NOMO-1 (cell line): ENCODE results near the gene ZNF474.

Experiments used
- DNase-seq, 2 experiments: peaks; one replicate each; lab custom pipeline; 2025; ENCODE audit not compliant: unreplicated experiment in 2 of 2; lab: John Stamatoyannopoulos, UW

ZNF474 gene

GRCh38 chr5:122179701-122180100 lies 50.4 kb downstream of the ZNF474 start:
- no peak for DNase-seq

GRCh38 chr5:122180146-122180712 lies 50.9 kb downstream of the ZNF474 start:
- no peak for DNase-seq

GRCh38 chr5:122180863-122181548 lies 51.7 kb downstream of the ZNF474 start:
- DNase-seq, result no peak

DNA sequence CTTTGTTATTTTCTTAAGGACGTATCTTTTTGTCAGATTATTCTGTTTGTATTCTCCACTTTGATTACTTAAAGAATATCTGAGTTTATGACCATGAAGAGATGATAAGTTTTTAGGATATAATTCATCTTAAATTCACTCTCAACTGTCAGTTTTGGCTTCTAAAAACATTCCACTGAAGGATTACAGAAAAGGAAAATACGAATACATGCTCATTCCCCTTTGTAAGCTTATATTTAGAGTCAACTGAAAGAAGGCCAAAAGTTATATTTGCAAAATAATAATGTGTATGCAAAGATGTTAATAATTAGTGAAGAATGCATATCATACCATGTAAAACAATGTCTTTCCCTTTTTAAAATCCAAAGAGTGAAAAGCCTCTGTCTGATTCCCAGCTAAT lies 52.5 kb downstream of the ZNF474 start:
- no peak for DNase-seq

- peak in 1 of 2 experiments; percentile 6 for DNase-seq
These were observed 53.2 kb downstream of the ZNF474 start for GRCh38 chr5:122182491-122182921.

- DNase-seq, result no peak
These were observed 53.9 kb downstream of the ZNF474 start for GRCh38 chr5:122183098-122183787.

DNA sequence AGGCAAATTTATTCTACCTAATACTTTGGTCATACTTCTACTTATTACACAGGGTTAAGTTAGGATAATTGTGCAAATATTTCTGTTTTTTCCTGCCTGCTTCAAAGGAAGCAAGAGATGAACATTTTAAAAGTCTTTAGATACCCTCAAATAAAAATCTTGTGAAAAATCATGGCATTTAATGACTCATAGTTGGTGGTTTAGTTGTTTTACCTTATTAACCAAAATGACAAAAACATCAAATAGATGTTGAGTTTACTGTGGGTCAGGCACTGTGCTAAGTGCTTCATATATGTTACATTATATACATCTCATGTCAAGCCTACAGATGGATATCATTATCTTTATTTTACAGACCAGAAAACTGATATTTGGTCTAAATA lies 54.4 kb downstream of the ZNF474 start:
- no peak for DNase-seq

DNA sequence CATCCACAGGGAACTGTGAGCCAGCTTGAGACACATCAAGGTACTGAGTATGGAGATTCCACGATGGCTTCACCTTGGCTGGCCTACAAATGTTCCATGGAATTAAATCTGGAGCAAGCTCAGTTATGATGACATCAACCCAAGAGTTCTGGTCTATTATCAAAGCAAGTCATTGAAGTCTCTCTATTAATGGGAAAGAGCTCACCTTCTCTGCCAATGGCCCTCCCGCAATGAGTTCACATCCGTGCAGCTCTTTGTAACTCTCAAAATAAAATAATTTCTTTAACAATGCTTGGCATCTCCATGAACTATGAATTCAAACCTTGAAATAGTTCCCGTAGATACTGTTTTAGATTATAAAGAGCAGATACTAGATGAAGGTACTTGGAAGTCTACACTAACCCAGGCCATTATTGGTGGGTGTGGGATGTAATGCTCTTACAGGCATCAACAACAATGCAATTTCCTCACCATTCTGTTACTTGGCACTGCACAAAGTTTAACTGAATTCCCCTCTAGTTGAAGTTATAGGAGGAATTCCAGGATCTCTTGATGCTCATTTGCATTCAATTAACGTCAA lies 55.4 kb downstream of the ZNF474 start:
- DNase-seq, result no peak

- DNase-seq, result no peak
These were observed 58.1 kb downstream of the ZNF474 start for GRCh38 chr5:122187426-122187825.

- DNase-seq, result no peak
These were observed 60.8 kb downstream of the ZNF474 start for GRCh38 chr5:122190156-122190555.

- peak; percentile 55 to 75 for DNase-seq
These were observed 63.5 kb downstream of the ZNF474 start for GRCh38 chr5:122192497-122193496.

GRCh38 chr5:122195802-122196394 lies 66.6 kb downstream of the ZNF474 start:
- DNase-seq, result peak in 1 of 2 experiments; percentile 41

- DNase-seq, result no peak
These were observed 69.8 kb downstream of the ZNF474 start for GRCh38 chr5:122199146-122199545.

- DNase-seq, result no peak
These were observed 71.1 kb downstream of the ZNF474 start for GRCh38 chr5:122200450-122200849.

DNA sequence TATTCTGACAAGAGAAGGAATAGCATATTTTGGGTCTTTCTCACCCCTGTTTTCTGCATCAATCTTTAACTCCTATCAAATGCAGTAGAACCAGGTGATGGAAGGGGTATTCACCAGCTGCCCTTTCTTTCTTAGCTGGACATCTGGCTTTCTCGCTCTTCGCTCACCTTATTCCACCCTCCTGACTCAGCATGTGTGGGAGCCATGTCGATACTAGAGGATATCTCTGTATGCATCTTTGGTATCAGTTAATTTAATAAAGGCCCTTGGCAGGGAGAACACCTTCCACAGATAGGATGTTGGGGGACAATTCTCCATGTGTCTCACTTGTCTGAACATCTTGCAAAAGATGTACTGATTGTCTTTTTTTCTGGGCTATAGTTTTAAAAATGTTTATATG lies 71.5 kb downstream of the ZNF474 start:
- no peak for DNase-seq

DNA sequence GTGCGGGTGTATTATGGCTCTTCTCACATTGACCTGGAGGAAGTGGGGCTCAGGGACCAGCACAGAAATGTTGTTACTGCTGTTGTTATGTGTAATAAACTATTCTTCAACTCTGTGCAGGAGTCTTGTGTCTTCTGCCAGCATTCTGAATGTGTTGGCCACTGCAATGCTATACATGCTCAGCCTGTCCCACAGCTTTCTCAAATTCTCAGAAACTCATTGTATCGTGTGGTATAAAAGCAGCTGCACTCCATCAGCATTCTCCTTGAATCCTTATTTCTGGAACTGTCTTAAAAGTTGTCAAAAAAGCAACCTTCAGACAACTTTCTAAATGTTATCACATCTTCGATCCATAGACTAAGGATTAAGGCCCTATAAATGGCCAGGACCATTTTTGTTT lies 72.0 kb downstream of the ZNF474 start:
- no peak for DNase-seq

GRCh38 chr5:122202952-122203351 lies 73.6 kb downstream of the ZNF474 start:
- no peak for DNase-seq
